ENCODE data around the gene CTSH.

Gene CTSH

DNA sequence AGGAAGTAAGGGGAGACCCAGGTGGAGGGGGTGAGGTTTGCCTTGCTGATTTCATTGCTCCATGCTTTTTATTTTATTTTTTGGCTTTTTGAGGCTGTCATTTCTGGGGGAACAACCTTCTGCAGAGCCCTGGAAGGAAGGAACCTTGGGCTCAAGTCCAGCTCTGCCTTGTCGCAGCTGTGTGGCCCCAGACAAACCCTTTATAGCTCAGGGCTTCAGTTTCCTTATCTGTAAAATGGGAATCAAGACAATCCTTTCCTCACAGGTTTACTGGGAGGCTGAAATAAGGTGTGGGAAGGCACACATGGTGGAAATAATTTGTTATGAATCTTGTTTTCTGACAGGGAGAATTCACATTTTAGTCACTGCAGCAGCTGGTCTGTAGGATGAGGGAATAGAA lies 45.4 kb upstream of the CTSH start:
- in situ Hi-C loops (cut with HindIII; ENCODE audit: low sequenced_read_pairs) = no loop called here
- TF ChIP-seq, protein P1, sequence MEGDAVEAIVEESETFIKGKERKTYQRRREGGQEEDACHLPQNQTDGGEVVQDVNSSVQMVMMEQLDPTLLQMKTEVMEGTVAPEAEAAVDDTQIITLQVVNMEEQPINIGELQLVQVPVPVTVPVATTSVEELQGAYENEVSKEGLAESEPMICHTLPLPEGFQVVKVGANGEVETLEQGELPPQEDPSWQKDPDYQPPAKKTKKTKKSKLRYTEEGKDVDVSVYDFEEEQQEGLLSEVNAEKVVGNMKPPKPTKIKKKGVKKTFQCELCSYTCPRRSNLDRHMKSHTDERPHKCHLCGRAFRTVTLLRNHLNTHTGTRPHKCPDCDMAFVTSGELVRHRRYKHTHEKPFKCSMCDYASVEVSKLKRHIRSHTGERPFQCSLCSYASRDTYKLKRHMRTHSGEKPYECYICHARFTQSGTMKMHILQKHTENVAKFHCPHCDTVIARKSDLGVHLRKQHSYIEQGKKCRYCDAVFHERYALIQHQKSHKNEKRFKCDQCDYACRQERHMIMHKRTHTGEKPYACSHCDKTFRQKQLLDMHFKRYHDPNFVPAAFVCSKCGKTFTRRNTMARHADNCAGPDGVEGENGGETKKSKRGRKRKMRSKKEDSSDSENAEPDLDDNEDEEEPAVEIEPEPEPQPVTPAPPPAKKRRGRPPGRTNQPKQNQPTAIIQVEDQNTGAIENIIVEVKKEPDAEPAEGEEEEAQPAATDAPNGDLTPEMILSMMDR (IDR thresholded peaks at IDR 0.05; ENCODE audit: low read depth, low read length) = no peak
- no peak overlapping the region for H3K4me3 ChIP-seq (ENCODE audit: low read depth, low read length)
- no peak for DNase-seq (ENCODE audit: low read depth, low spot score)

DNA sequence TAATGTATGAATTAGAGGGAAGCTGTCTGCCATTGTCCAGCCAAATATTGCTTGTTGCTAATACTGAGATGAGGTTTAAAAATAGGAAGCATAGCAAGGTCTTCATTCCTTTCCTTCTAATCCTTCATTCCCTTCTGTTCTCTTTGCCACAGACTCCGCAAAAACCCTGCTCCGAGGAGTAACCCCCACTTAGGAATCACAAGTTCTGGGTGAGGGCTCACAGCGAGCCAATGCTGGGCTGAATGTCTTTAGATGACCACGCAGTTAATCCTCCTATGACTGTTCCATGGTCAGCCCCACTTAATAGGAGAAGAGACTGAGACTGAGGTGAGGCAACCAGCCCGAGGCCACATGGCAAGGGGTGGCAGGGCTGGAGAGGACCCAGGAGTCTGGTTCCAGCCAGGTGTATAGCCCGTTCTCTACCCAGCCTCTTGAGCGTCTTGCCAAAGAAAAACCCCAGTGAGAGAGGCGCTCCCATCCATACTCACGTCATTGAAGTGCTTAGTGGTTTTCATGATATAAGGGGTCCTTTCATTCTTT lies 44.9 kb upstream of the CTSH start:
- in situ Hi-C loops (cut with HindIII; ENCODE audit: low sequenced_read_pairs) = no loop called here
- H3K4me3 ChIP-seq (ENCODE audit: low read depth, low read length) = no peak overlapping the region
- TF ChIP-seq, protein P1 (IDR thresholded peaks at IDR 0.05; ENCODE audit: low read depth, low read length) = no peak
- no peak for DNase-seq (ENCODE audit: low read depth, low spot score)

DNA sequence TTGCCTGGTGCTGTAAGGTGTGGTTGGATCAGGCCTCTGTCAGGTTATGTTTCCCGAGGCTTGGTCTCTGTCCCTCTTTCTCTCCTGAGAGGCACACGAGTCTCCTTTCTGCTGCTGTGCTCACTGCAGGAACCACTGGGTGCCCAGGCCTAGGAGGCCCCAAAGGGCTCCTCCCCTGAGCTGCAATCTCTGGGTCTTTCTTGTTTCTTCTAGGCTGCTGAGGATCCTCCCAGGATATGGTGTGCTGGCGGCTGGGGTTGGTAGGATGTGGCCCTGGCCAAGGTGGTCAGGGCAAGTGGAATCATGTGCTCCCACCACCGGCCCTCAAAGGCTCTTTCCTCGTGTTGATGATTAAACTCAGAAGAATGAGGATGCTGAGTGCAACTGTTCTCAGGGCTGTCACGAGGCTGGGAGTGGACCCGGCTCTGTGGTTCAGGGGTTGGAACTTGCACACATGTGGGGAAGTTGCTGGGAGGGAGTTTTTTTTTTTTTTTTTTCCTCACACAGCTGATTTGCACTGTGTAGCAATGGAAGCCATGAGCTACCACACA lies 43.6 kb upstream of the CTSH start:
- in situ Hi-C loops (cut with HindIII; ENCODE audit: low sequenced_read_pairs) = no loop called here
- TF ChIP-seq, protein P1 (IDR thresholded peaks at IDR 0.05; ENCODE audit: low read depth, low read length) = no peak
- H3K4me3 ChIP-seq (ENCODE audit: low read depth, low read length) = no peak overlapping the region
- DNase-seq (ENCODE audit: low read depth, low spot score) = peak; percentile 97

DNA sequence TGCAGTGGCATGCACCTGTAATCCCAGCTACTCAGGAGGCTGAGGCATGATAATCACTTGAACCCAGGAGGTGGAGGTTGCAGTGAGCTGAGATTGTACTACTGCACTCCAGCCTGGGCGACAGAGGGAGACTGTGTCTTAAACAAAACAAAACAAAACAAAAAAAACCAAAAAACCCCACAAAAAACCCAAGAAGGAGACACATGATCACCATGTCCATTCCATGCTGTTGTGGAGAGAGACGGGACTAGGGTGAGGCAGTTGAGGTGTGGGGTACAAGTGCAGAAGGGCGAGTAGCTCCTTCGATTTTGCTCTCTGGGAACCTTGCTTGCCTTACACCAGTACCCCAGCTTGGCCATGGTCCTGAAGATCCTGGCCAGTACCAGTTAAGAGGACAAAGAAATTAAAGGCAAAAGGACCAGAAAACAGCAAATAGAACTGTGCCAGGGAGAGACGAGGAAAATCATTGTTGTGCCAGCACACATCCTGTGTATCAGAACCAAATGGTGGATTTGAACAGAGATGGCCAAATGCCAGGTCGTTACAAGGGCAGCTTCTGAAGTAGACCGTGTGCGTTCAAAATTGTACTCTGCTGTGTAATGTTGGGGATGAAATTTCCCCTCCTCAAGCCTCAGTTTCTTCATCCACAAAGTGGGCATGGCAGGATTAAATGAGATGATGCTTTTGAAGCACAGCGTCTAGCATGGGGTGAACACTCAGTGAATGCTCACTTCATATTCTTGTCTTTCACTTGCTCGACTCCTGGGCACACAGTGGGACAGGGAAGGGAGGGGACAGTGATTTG lies 42.9 kb upstream of the CTSH start:
- in situ Hi-C loops (cut with HindIII; ENCODE audit: low sequenced_read_pairs) = no loop called here
- H3K4me3 ChIP-seq (ENCODE audit: low read depth, low read length) = no peak overlapping the region
- TF ChIP-seq, protein P1 (IDR thresholded peaks at IDR 0.05; ENCODE audit: low read depth, low read length) = no peak
- no peak for DNase-seq (ENCODE audit: low read depth, low spot score)

DNA sequence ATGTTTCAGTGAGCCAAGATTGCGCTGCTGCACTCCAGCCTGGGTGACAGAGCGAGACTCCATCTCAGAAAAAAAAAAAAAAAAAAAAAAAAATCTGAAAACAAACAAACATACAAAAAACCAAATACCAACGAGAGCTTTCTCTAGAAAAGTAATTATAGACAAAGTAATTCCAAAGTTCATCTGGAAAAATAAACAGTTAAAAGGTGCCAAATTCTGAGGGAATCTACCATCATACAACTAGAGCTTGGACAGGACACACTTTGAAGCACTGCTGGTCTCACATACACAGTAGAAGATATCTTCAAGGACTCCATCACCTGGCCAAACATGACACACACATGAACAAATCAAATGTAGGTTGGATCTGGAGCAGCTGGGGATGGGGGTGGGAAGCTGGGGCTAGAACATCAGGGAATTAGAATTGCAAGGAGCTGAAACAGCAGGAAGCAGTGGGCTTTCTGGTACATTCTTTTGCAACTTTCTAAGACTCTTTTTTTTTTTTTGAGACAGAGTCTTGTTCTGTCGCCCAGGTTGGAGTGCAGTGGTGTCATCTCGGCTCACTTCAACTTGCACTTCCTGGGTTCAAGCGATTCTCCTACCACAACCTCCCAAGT lies 41.1 kb upstream of the CTSH start:
- in situ Hi-C loops (cut with HindIII; ENCODE audit: low sequenced_read_pairs) = no loop called here
- no peak for DNase-seq (ENCODE audit: low read depth, low spot score)
- no peak overlapping the region for H3K4me3 ChIP-seq (ENCODE audit: low read depth, low read length)
- TF ChIP-seq, protein P1 (IDR thresholded peaks at IDR 0.05; ENCODE audit: low read depth, low read length) = no peak

DNA sequence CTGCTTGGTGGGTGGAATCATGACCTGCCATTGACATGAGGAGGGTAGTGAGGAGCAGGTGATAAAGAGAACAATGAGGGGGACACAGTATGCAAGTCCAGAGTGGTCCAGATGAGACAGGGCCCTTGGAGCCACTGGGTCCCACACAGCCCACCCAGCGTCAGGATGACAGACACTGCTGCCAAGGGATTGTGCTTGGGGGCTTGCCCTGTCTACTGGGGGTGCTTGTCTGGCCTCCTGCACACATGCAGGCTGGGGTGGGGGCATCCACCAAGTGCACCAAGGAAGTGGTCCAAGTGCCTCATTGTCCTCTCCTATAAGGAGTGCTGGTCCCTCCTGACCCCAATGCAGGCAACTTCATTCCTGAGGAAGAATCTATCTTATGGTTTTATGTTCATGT lies 39.2 kb upstream of the CTSH start:
- no peak for DNase-seq (ENCODE audit: low read depth, low spot score)
- in situ Hi-C loops (cut with HindIII; ENCODE audit: low sequenced_read_pairs) = no loop called here
- TF ChIP-seq, protein P1 (IDR thresholded peaks at IDR 0.05; ENCODE audit: low read depth, low read length) = no peak
- H3K4me3 ChIP-seq (ENCODE audit: low read depth, low read length) = no peak overlapping the region

All from astrocyte of the spinal cord (primary cell).